Peyer's patch (tissue), 4 donors: ENCODE measurements around the gene KCNJ5. TPM values are rescaled to one million over a fixed set of nuclear protein-coding genes. Genes with fewer than 3 reads are reported as not detected.

Experiments
- DNase-seq, 3 donors: peaks; one replicate each; pipeline ENCODE4 v3.0.0-alpha.2; 2017 to 2019
- H3K27ac ChIP-seq, 4 donors: fragments of 200-600 bp; sonication (generic); one replicate each; pipeline ENCODE4 v1.5.1; 2016 to 2019
- H3K27me3 ChIP-seq, 2 donors: fragments of 200-600 bp; sonication (generic); one replicate each; pipeline ENCODE4 v1.5.1; 2019
- H3K36me3 ChIP-seq, 3 donors: fragments of 200-600 bp; sonication (generic); one replicate each; pipeline ENCODE4 v1.5.1; 2016 to 2019
- H3K4me1 ChIP-seq, 4 donors: fragments of 200-600 bp; sonication (generic); one replicate each; pipeline ENCODE4 v1.5.1; 2016 to 2019
- H3K4me3 ChIP-seq, 4 donors: fragments of 200-600 bp; sonication (generic); 1 replicate in 3 of 4; 2 replicates in 1 of 4; pipeline ENCODE4 v1.5.1; 2016 to 2019; ENCODE audit warnings: mild to moderate bottlenecking in 1 of 4
- H3K9me3 ChIP-seq, 4 donors: fragments of 200-600 bp; sonication (generic); one replicate each; pipeline ENCODE4 v1.5.1; 2016 to 2019; ENCODE audit warnings: mild to moderate bottlenecking in 1 of 4
- CTCF ChIP-seq, 6 experiments: fragments of 450-650 bp in 4 of 6; fragments of 200-600 bp in 2 of 6; sonication (generic) in 1 of 6; IDR thresholded peaks; one replicate each; pipeline ENCODE4 v1.5.1; 2017 to 2019; ENCODE audit warnings: antibody characterized with exemption in 6 of 6, mild to moderate bottlenecking in 3 of 6, moderate library complexity in 1 of 6
- POLR2A ChIP-seq, 2 donors: fragments of 450-650 bp; IDR thresholded peaks; one replicate each; pipeline ENCODE4 v1.5.1; 2017; ENCODE audit warnings: antibody characterized with exemption in 2 of 2, mild to moderate bottlenecking in 2 of 2, moderate library complexity in 2 of 2
- total RNA-seq, 4 donors: library from RNA; depleted of rRNA; stranded (reverse); fragments of >200 nt; gene quantifications; one replicate each; pipeline ENCODE4 v1.1.0, GENCODE V29; 2016

KCNJ5 gene
- total RNA-seq, 4 donors from 2014 or later = 1.6 TPM; not detected in 3

- Histone ChIP-seq H3K4me1 (no peaks in the 10 kb centered on the region), H3K36me3 (no peaks in the 10 kb centered on the region)
- TF ChIP-seq POLR2A (IDR thresholded peaks at IDR 0.05) (no peak), CTCF (IDR thresholded peaks at IDR 0.05) (no peak)
Measured at GRCh38 chr11:128943428-128943976, 52.3 kb downstream of the KCNJ5 start.

DNA sequence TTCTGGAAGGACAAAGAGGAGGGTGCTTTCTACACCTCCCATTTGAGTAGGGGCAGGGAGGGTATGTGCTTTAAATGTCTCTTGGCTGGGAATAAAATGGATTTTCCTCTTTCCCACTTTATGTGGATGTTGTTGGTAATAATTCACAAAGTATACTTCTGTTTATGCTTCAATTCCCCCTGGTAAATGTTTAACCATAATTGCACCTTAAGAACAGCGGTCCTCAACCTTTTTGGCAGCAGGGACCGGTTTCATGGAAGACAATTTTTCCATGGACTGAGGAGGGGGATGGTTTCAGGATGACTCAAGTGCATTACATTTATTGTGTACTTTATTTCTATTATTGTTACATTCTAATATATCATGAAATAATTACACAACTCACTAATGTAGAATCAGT lies 55.5 kb downstream of the KCNJ5 start:
- H3K9me3 ChIP-seq = no peaks in the 10 kb centered on the region
- no peaks in the 10 kb centered on the region for H3K4me1 ChIP-seq
- H3K36me3 ChIP-seq = no peaks in the 10 kb centered on the region
- DNase-seq = no peak
- TF ChIP-seq POLR2A (IDR thresholded peaks at IDR 0.05) = no peak
- no peak for TF ChIP-seq CTCF (IDR thresholded peaks at IDR 0.05)
- H3K27ac ChIP-seq = no peak overlapping the region
- no peaks in the 10 kb centered on the region for H3K27me3 ChIP-seq
- no peak overlapping the region for H3K4me3 ChIP-seq

More at GRCh38 chr11:128943428-128943976, 52.3 kb downstream of the KCNJ5 start:
- H3K27me3 ChIP-seq = no peaks in the 10 kb centered on the region
- no peak overlapping the region for H3K27ac ChIP-seq
- no peaks in the 10 kb centered on the region for H3K9me3 ChIP-seq
- DNase-seq = no peak
- H3K4me3 ChIP-seq = no peak overlapping the region

GRCh38 chr11:128947773-128948172 lies 56.6 kb downstream of the KCNJ5 start:
- TF ChIP-seq CTCF (IDR thresholded peaks at IDR 0.05) = no peak
- TF ChIP-seq POLR2A (IDR thresholded peaks at IDR 0.05) = no peak
- Histone ChIP-seq H3K27ac (no peak overlapping the region), H3K36me3 (no peaks in the 10 kb centered on the region), H3K27me3 (no peaks in the 10 kb centered on the region), H3K9me3 (no peaks in the 10 kb centered on the region), H3K4me1 (no peaks in the 10 kb centered on the region), H3K4me3 (no peak overlapping the region)
- DNase-seq = no peak

DNA sequence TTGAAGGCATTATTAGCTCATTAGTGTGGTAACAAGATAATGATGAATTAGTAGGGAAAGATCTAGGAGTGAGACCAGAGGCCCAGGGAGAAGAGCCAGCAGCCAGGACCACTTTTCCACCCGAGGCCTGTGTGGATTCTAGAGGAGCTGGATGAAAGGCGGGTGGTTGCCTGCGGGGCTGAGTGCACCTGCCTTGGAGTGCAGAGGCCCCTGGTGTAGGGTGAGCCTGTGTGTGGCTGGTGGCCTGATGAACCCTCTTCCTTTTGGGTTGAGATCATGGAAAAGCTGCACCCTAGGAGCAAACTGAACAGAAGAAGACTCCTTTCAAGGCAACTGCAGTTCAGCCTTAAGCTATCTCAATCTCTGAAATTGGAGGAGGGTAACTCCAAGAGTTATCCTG lies 57.4 kb downstream of the KCNJ5 start:
- TF ChIP-seq CTCF (IDR thresholded peaks at IDR 0.05) = no peak

GRCh38 chr11:128949791-128950454 lies 58.8 kb downstream of the KCNJ5 start:
- no peaks in the 10 kb centered on the region for H3K4me1 ChIP-seq
- DNase-seq = no peak
- H3K9me3 ChIP-seq = no peaks in the 10 kb centered on the region
- no peaks in the 10 kb centered on the region for H3K27me3 ChIP-seq
- TF ChIP-seq POLR2A (IDR thresholded peaks at IDR 0.05) = no peak
- no peak for TF ChIP-seq CTCF (IDR thresholded peaks at IDR 0.05)
- no peaks in the 10 kb centered on the region for H3K36me3 ChIP-seq
- H3K4me3 ChIP-seq = no peak overlapping the region
- no peak overlapping the region for H3K27ac ChIP-seq

More for the DNA sequence above, 57.4 kb downstream of the KCNJ5 start:
- Histone ChIP-seq H3K4me1 (no peaks in the 10 kb centered on the region), H3K27ac (no peak overlapping the region), H3K36me3 (no peaks in the 10 kb centered on the region), H3K9me3 (no peaks in the 10 kb centered on the region), H3K4me3 (no peak overlapping the region), H3K27me3 (no peaks in the 10 kb centered on the region)
- DNase-seq = no peak
